WI38 (cell line): ENCODE results near the gene PELI2.
"Not testable (repeated sequence)": the region's sequence is repeated elsewhere in the genome, so short reads cannot be mapped to it uniquely, and the experiment has no call there.

ENCODE experiments used
- H3K4me3 ChIP-seq: 2 replicates; pipeline ENCODE4 v1.5.1; 2011; ENCODE audit warnings: low read depth, mild to moderate bottlenecking, control low read depth, low read length
- TF ChIP-seq, protein P1 (sequence below): IDR thresholded peaks from 2 replicates; pipeline ENCODE4 v1.5.1; 2012; ENCODE audit warnings: low read depth, mild to moderate bottlenecking, control low read depth, low read length

The PELI2 gene

GRCh38 chr14:56160088-56160487, 41.9 kb downstream of the PELI2 start:
- TF ChIP-seq, protein P1, sequence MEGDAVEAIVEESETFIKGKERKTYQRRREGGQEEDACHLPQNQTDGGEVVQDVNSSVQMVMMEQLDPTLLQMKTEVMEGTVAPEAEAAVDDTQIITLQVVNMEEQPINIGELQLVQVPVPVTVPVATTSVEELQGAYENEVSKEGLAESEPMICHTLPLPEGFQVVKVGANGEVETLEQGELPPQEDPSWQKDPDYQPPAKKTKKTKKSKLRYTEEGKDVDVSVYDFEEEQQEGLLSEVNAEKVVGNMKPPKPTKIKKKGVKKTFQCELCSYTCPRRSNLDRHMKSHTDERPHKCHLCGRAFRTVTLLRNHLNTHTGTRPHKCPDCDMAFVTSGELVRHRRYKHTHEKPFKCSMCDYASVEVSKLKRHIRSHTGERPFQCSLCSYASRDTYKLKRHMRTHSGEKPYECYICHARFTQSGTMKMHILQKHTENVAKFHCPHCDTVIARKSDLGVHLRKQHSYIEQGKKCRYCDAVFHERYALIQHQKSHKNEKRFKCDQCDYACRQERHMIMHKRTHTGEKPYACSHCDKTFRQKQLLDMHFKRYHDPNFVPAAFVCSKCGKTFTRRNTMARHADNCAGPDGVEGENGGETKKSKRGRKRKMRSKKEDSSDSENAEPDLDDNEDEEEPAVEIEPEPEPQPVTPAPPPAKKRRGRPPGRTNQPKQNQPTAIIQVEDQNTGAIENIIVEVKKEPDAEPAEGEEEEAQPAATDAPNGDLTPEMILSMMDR = no peak
- H3K4me3 ChIP-seq = no peak overlapping the region

GRCh38 chr14:56161658-56162057, 43.4 kb downstream of the PELI2 start:
- no peak overlapping the region for H3K4me3 ChIP-seq
- TF ChIP-seq, protein P1 = no peak

GRCh38 chr14:56162476-56162875, 44.3 kb downstream of the PELI2 start:
- H3K4me3 ChIP-seq = no peak overlapping the region
- TF ChIP-seq, protein P1 = no peak

DNA sequence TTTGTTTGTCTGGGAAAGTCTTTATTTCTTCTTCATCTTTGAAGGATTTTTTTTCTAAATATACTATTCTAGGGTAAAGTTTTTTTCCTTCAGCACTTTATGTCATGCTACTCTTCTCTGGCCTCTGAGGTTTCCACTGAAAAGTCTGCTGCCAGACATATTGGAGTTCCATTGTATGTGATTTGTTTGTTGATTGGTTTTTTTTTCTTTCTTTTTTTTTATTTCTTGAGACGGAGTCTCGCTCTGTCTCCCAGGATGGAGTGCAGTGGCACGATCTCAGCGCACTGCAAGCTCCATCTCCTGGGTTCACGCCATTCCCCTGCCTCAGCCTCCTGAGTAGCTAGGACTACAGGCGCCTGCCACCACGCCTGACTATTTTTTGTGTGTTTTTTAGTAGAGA, 48.4 kb downstream of the PELI2 start:
- H3K4me3 ChIP-seq = not testable (repeated sequence)

DNA sequence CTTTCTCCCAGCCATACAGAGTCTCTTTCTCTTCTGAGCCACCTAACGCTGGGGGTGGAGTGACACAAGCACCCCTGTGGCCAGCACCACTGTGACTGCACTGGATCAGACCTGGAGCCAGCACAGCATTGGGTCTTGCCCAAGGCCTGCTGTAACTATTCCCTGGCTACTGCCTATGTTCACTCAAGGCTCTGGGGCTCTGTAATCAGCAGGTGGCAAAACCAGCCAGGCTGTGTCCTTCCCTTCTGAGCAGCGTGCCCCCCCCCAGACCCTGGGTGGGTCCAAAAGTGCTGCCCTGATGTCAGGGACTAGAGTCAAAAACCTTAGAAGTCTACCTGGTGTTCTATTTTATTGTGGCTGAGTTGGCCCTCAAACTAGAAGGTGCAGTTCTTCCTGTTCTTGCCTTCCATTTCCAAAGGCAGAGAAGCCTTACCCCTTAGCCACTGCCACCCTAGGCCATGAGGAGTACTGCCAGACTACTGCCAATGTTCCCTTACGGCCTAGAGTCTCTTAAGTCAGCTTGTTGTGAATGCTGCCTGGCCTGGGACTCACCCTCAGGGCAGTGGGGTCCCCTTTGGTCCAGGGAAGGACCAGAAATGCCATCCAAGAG, 49.9 kb downstream of the PELI2 start:
- TF ChIP-seq, protein P1 = no peak
- no peak overlapping the region for H3K4me3 ChIP-seq

GRCh38 chr14:56170028-56170427, 51.8 kb downstream of the PELI2 start:
- TF ChIP-seq, protein P1 = no peak
- H3K4me3 ChIP-seq = no peak overlapping the region

- TF ChIP-seq, protein P1 = no peak
- H3K4me3 ChIP-seq = no peak overlapping the region
Observed at GRCh38 chr14:56170877-56171422, 52.7 kb downstream of the PELI2 start.

DNA sequence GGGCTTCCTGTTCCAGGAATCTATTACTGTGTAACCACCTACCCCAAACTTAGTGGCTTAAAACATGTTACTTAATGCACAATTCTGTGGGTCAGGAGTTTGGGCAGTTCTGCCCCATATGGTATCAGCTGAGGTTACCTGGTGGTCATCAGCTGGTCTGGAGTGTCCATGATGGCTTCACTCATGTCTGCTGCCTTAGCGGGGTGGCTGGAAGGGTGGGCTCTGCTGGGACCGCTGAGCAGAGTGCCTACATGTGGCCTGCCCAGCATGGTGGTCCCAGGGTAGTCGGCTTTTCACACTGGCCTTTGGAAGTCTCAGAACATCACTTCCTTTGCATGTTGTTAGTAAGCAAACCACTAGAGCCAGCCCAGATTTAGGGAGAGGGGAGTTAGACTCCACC, 53.9 kb downstream of the PELI2 start:
- TF ChIP-seq, protein P1 = no peak
- no peak overlapping the region for H3K4me3 ChIP-seq
